ENCODE data around the gene SURF4. TPM values are rescaled to one million over a fixed set of nuclear protein-coding genes. Genes with fewer than 3 reads are reported as not detected.

SURF4 gene
- polyA plus RNA-seq, 3 donors, result 61.4 to 175 (median 157) TPM

- peaks cover 58 to 82% of the 10 kb centered on the region in 2 donors for H3K36me3 Mint-ChIP-seq
Observed at GRCh38 chr9:133369422-133369821, 6.4 kb downstream of the SURF4 start.

GRCh38 chr9:133368249-133368881 lies 7.5 kb downstream of the SURF4 start:
- Mint-ChIP-seq H3K9me3 (no peaks in the 10 kb centered on the region), H3K4me1 (peaks cover 41% of the 10 kb centered on the region), H3K27me3 (ENCODE audit: low read depth in 3 of 3) (no peaks in the 10 kb centered on the region), H3K27ac (peak overlapping the region in 2 of 7 donors; percentile 19 to 72), H3K36me3 (peaks cover 69 to 90% of the 10 kb centered on the region in 2 donors), H3K4me3 (no peak overlapping the region)
- peaks cover 88% of the 10 kb centered on the region for H3K79me2 ChIP-seq (ENCODE audit: insufficient read depth, low read length)
- H3K27ac ChIP-seq (ENCODE audit: low read depth in 1 of 2, low read length in 2 of 2), result peak overlapping the region in 1 of 2 donors; percentile 58
- no peak overlapping the region for H3K4me3 ChIP-seq (replicated peaks in 1 of 3; ENCODE audit: low read depth in 2 of 3, low read length in 3 of 3)
- H4K20me1 ChIP-seq (ENCODE audit: insufficient read depth, low read length), result peaks cover 98% of the 10 kb centered on the region
- peaks cover 0 to 23% of the 10 kb centered on the region in 2 donors for H3K4me1 ChIP-seq (ENCODE audit: control insufficient read depth in 1 of 2, insufficient read depth in 2 of 2, low read length in 2 of 2)
- no peak overlapping the region for H3K4me2 ChIP-seq (replicated peaks; ENCODE audit: extremely low read depth, low read length, poor library complexity, severe bottlenecking)
- no peak overlapping the region for H3K9ac ChIP-seq (ENCODE audit: insufficient read depth, low read length, poor library complexity, severe bottlenecking)
- no peaks in the 10 kb centered on the region for H3K27me3 ChIP-seq (ENCODE audit: control insufficient read depth in 2 of 2, insufficient read depth in 2 of 2, low read length in 2 of 2)
- intact Hi-C loops (cut with micrococcal nuclease), result no loop called here
- H2AFZ ChIP-seq (ENCODE audit: insufficient read depth, low read depth, low read length, poor library complexity, severe bottlenecking), result no peak overlapping the region
- DNase-seq, result no peak
- peaks cover 74 to 92% of the 10 kb centered on the region in 2 donors for H3K36me3 ChIP-seq (replicated peaks in 1 of 2; ENCODE audit: control insufficient read depth in 1 of 2, insufficient read depth in 2 of 2, low read length in 2 of 2)
- TF ChIP-seq CTCF (IDR thresholded peaks at IDR 0.05), result no peak
- no peaks in the 10 kb centered on the region for H3K9me3 ChIP-seq (replicated peaks in 1 of 2; ENCODE audit: control insufficient read depth in 1 of 2, insufficient read depth in 1 of 2, low read length in 2 of 2)
- 88% methylated on average over 14 of the region's 18 CpGs for WGBS (ENCODE audit: insufficient coverage)

More at GRCh38 chr9:133369422-133369821, 6.4 kb downstream of the SURF4 start:
- no peak overlapping the region for H3K9ac ChIP-seq (ENCODE audit: insufficient read depth, low read length, poor library complexity, severe bottlenecking)
- no peaks in the 10 kb centered on the region for H3K27me3 Mint-ChIP-seq (ENCODE audit: low read depth in 3 of 3)
- no peaks in the 10 kb centered on the region for H3K9me3 ChIP-seq (replicated peaks in 1 of 2; ENCODE audit: control insufficient read depth in 1 of 2, insufficient read depth in 1 of 2, low read length in 2 of 2)
- peaks cover 47% of the 10 kb centered on the region for H3K4me1 Mint-ChIP-seq
- H3K4me3 ChIP-seq (replicated peaks in 1 of 3; ENCODE audit: low read depth in 2 of 3, low read length in 3 of 3), result no peak overlapping the region
- peaks cover 99% of the 10 kb centered on the region for H4K20me1 ChIP-seq (ENCODE audit: insufficient read depth, low read length)
- peaks cover 98% of the 10 kb centered on the region for H3K79me2 ChIP-seq (ENCODE audit: insufficient read depth, low read length)
- WGBS (ENCODE audit: insufficient coverage), result 100% methylated on average over 1 of the region's 6 CpGs
- H3K9me3 Mint-ChIP-seq, result no peaks in the 10 kb centered on the region
- H3K27ac Mint-ChIP-seq, result peak overlapping the region in 6 of 7 donors; percentile 12 to 72 (median 38)
- no peak for DNase-seq
- intact Hi-C loops (cut with micrococcal nuclease), result no loop called here
- H3K27ac ChIP-seq (ENCODE audit: low read depth in 1 of 2, low read length in 2 of 2), result peak overlapping the region in 1 of 2 donors; percentile 58
- H3K27me3 ChIP-seq (ENCODE audit: control insufficient read depth in 2 of 2, insufficient read depth in 2 of 2, low read length in 2 of 2), result no peaks in the 10 kb centered on the region
- no peak overlapping the region for H2AFZ ChIP-seq (ENCODE audit: insufficient read depth, low read depth, low read length, poor library complexity, severe bottlenecking)
- no peak overlapping the region for H3K4me2 ChIP-seq (replicated peaks; ENCODE audit: extremely low read depth, low read length, poor library complexity, severe bottlenecking)
- H3K4me1 ChIP-seq (ENCODE audit: control insufficient read depth in 1 of 2, insufficient read depth in 2 of 2, low read length in 2 of 2), result peaks cover 7 to 32% of the 10 kb centered on the region in 2 donors
- no peak overlapping the region for H3K4me3 Mint-ChIP-seq
- peaks cover 64 to 81% of the 10 kb centered on the region in 2 donors for H3K36me3 ChIP-seq (replicated peaks in 1 of 2; ENCODE audit: control insufficient read depth in 1 of 2, insufficient read depth in 2 of 2, low read length in 2 of 2)
- TF ChIP-seq CTCF (IDR thresholded peaks at IDR 0.05), result no peak

All from CD14-positive monocyte (primary cell).